ENCODE measurements around the gene ZBTB48. TPM values are rescaled to one million over a fixed set of nuclear protein-coding genes. Genes with fewer than 3 reads are reported as not detected.

ZBTB48 gene
- total RNA-seq, 4 donors from 2014 or later = 7.5 to 31.1 (median 20.0) TPM

DNA sequence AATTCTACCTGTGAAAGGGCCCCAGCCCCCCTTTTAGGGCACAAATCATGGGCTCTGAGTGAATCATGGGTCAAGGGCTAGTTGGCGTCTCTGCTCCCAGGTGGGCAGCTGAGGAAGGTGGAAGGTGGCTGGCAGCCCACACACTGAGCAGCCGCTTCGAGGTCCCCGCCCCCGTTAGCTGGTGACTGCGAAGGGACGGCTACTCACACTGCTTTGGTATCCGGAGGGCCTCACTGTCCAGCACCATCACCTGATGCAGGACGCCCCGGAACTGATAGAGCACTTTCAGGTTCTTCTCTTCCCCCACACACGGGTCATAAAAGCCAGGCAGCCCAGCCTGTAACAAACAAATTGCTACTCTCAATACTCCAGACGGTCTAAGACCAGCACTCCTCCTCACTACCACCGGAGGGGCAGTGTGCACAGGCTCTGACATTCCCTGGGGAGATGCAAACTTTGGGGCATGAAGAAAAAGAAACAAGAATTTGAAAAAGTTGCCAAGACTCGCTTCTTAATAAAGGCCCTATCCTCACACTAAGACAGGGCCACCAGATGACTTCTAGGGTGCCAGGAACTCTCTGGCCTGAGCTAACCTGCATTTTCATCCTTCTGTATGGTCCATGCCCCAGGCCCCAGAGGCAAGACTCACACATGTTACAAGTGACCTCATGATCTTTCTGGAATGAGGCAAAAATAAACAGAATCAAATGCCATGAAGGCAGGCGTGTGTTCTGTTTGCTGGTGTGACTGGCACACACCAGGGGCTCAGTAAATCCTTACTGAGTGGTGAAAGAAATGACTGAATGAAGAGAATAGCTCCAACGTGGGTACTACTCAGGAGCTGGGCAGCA lies 56.3 kb downstream of the ZBTB48 start:
- TF ChIP-seq, protein P1, sequence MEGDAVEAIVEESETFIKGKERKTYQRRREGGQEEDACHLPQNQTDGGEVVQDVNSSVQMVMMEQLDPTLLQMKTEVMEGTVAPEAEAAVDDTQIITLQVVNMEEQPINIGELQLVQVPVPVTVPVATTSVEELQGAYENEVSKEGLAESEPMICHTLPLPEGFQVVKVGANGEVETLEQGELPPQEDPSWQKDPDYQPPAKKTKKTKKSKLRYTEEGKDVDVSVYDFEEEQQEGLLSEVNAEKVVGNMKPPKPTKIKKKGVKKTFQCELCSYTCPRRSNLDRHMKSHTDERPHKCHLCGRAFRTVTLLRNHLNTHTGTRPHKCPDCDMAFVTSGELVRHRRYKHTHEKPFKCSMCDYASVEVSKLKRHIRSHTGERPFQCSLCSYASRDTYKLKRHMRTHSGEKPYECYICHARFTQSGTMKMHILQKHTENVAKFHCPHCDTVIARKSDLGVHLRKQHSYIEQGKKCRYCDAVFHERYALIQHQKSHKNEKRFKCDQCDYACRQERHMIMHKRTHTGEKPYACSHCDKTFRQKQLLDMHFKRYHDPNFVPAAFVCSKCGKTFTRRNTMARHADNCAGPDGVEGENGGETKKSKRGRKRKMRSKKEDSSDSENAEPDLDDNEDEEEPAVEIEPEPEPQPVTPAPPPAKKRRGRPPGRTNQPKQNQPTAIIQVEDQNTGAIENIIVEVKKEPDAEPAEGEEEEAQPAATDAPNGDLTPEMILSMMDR (IDR thresholded peaks at IDR 0.05; ENCODE audit: low read depth) = no peak

DNA sequence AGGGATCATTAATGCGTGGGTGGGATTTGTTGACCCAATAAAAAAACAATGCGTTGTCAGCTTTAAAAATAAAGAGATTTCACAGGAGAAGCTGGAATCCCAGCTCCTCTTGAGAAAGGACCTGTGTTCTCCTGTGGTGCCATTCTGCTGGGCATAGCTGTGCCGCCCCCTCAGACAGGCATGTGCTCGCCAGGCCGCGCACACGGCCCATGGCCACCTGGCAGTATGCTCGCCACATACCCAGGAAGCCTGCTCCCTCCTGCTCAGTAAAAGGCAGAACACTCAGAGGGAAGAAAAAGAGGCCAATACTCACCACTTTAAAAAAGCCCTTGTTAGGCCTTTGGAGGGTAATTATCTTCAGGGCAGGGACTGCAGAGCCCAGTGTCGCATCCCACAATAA lies 58.0 kb downstream of the ZBTB48 start:
- TF ChIP-seq, protein P1 (IDR thresholded peaks at IDR 0.05; ENCODE audit: low read depth) = no peak

DNA sequence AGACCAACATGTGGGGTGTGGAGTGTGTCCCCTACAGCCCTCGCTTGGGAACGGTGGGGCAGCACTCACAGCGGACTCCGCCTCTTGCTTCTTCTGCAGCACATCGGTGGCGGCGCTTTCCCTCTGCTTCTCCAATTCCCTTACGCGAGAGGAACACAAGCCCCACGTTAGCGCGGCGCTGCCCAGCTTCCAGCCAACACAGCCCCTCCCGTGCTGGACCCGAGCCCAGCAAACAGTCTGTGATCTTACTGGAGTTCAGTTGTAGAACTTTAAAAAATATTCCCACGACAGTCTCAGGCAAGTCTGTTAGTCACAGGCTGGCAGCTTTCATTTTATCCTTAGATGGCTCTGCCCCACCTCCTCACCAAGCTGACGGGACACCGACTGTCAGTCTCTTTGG lies 58.4 kb downstream of the ZBTB48 start:
- TF ChIP-seq, protein P1 (IDR thresholded peaks at IDR 0.05; ENCODE audit: low read depth) = no peak

Small RNA genes within 50 kb of the gene (small RNA-seq; reads per million reads assigned to genes)
- gene RNU6-731P = not detected

Other genes with a start within 250 kb of the ZBTB48 start
- gene ACOT7, start 186.2 kb upstream of the ZBTB48 start, total RNA-seq = 10 to 100 TPM in 2 of 4 donors, 1 to 10 TPM in 2; 7.5 to 14.3 (median 9.8) TPM
- gene HES2, start 160.1 kb upstream of the ZBTB48 start, total RNA-seq = under 1 TPM in 3 of 4 donors, not detected in 1; under 0.01 to 0.19 (median 0.17) TPM
- gene ESPN, start 155.2 kb upstream of the ZBTB48 start, total RNA-seq = 1 to 10 TPM in 1 of 4 donors, under 1 TPM in 1, not detected in 2; 0.22 to 1.4 TPM
- 10 to 100 TPM in 1 of 4 donors, 1 to 10 TPM in 3; 2.1 to 11.5 (median 5.7) TPM for gene TNFRSF25, start 113.8 kb upstream of the ZBTB48 start, total RNA-seq
- 10 to 100 TPM in 1 of 4 donors, 1 to 10 TPM in 3; 2.4 to 15.4 (median 3.6) TPM for gene PLEKHG5, start 88.3 kb upstream of the ZBTB48 start, total RNA-seq
- 10 to 100 TPM; 14.3 to 24.3 (median 15.3) TPM for gene NOL9, start 25.5 kb upstream of the ZBTB48 start, total RNA-seq
- not detected for gene TAS1R1, start 24.7 kb upstream of the ZBTB48 start, total RNA-seq
- gene KLHL21, start 22.9 kb downstream of the ZBTB48 start, total RNA-seq = 100 to 1,000 TPM in 1 of 4 donors, 10 to 100 TPM in 3; 21.2 to 123 (median 47.2) TPM
- 10 to 100 TPM in 3 of 4 donors, 1 to 10 TPM in 1; 9.0 to 19.6 (median 17.1) TPM for gene PHF13, start 33.7 kb downstream of the ZBTB48 start, total RNA-seq
- 10 to 100 TPM; 21.1 to 51.7 (median 33.7) TPM for gene THAP3, start 44.9 kb downstream of the ZBTB48 start, total RNA-seq
- 10 to 100 TPM; 21.4 to 48.2 (median 25.5) TPM for gene DNAJC11, start 121.8 kb downstream of the ZBTB48 start, total RNA-seq
- gene CAMTA1, start 205.5 kb downstream of the ZBTB48 start, total RNA-seq = 10 to 100 TPM; 58.6 to 82.5 (median 78.0) TPM

Data from subcutaneous adipose tissue (tissue), 4 donors.